NCI-H1048 (cell line): ENCODE measurements around the gene CFAP20DC.
"Not testable (repeated sequence)": the region's sequence is repeated elsewhere in the genome, so short reads cannot be mapped to it uniquely, and the experiment has no call there.

ENCODE experiments used
- DNase-seq: peaks from one replicate; lab custom pipeline; 2025; lab: John Stamatoyannopoulos, UW

Gene CFAP20DC

DNA sequence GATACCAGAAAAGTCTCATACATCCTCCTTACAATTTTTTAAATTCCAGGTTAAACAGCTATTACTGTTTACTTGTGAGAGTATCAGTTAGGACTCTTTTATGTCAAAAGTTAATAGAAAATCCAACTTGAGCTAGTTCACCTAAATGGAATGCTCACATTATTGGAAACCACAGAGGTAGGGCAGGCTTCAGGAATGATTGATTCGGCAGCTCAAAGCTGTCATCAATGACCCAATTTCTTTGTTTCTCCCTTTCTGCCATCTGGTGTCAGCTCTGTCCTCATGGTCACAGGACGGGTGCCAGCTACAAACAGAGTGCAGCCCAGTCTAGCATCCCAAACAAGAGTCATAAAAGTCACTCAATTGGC lies 32.2 kb downstream of the CFAP20DC start:
- no peak for DNase-seq

DNA sequence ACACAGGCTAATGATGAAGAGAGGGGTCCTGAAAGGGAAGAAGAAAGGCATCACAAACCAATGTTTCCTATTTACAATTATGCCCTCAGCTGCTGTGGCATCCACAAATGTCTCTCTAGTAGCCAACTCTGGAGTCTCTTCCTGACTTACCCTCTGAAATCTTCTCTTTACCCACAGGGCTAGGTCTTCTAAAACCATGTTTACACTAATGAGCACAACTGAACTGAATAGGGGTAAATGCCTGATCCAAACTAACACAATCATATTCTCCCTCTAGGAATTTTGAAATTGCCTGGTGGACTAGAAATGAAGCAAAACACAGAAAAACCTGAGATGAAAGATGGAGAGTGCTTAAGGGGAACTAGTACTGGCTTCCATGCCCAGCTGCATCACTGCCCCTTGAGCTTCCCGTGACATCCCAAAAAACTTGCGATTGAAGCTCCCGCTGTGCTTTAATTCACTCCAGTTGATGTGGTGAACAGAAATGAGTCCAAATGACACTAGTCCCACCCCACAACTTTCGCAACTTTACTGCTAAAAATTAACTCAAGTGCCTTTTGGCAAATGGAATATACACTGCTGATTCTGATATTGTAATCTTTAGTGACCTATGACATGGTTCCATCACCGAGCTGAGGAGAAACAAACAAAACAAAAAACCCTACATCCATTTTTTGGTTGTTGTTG lies 32.8 kb downstream of the CFAP20DC start:
- DNase-seq: no peak

DNA sequence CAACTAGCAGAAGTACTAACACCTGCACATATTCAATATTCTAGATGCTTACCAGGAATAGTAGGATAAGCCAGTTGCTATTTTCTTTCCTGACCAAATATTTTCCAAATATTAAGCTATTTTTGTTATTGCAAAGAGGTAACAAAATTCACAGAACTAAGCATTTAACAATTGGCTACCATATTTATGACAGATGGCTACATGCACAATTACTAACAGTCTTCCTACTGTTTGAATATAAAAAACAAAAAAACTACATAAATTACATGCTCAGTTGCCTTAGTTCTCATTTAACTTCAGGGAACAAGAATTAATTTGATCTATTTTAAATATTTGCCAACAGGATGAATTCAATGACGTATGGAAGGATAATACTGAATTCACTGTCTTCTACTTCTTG lies 36.2 kb downstream of the CFAP20DC start:
- no peak for DNase-seq

DNA sequence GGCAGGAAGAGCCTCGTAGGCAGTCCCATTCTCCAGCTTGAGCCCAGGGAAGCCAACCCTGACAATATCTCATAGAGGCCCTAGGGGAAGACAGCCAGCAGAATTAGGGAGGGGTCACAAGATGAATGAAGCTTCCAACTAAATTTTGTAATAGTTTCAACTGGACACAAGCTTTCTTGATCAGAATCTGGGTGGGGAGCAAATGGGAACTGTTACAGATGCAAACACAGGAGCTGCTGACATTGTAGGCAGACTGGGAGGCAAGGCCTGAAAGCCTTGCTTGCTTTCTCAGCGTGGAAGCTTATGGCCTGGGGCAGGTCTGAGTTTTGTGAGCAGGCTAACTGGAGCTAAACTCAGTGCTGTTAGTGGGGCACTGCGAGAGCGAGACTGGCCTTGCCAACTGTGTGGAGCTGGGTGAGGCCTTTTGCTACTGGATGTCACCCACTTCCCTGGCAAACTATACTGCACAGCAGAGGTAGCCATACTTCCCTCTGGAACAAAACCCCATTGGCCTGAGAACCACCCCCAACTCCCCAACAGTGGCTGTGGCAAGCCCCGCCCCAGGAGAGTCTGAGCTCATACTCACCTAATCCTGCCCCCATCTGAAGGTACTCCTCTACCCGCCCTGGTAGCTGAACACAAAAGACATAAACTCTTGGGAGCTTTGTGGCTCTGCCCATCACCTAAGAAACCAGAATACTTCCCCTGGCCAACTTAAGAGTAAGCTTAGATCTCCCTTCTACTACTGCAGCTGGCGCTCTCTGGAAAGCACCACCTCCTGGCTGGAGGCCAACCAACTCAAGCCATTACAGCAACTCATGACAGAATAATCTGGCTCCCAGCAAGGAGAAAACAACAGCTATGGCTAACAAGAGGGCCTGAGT lies 42.9 kb downstream of the CFAP20DC start:
- no peak for DNase-seq

DNA sequence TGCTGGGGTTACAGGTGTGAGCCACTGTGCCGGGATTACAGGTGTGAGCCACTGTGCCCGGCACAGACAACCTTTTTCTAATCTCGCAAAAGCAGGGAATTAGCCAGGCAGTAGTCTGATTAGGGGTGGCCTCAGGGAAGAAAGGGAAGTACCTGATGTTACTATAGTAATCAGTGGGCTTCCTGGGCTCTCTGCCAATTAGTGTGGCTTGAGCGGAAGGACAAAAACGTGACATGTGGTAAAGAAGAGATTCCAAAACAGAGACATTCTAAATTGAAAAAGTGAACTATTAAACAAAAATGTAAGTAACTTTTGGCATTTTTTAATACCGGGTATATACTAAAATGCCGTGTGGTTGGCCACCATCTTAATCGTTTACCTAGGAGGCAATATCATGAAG lies 48.1 kb downstream of the CFAP20DC start:
- DNase-seq: no peak

DNA sequence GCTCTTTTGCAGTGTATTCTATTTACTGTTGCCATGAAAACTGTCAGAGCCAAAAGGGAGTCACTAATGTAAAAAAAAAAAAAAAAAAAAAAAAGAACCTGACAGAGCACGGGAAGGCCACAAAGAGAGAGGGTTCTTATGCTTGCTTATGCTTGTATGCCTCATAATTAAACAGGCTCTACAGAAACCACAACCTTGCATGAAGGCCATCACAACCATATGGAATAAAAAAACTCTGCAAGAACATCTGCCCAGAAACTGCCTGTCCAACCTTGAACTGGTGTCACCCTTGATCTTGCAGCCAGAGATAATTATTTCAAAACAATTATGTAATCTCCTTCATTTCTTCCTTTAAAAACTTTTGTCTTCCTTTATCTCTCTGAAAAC lies 50.1 kb downstream of the CFAP20DC start:
- DNase-seq: no peak

DNA sequence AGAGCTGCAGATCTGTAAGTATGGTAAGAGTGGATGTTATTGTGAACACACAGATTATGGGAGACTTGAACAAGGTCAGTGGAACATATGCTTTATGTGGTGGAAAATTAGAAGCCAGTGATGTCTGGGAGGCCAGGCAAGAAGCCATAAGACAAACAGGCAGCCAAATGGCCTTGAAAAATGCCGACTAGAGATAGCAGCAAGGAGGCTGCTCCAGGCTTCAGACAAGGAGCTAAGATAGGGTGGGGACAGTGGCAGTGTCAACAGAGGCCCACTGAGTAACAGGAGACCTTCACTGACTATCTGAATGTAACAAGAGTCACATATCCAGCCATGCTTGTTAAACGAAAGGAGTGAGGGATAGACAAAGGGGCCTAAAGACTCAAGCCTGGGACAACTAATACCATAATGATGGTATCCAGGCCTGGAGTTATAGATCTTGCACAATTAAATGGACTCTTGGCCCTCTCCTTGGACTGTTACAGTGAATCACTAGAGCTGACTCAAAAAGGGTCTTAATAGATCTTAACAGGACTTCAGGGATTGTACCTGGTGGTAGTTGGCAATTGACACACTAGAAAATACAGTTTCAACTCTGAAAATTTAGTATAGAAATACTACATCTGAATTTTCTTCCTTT lies 50.6 kb downstream of the CFAP20DC start:
- no peak for DNase-seq

DNA sequence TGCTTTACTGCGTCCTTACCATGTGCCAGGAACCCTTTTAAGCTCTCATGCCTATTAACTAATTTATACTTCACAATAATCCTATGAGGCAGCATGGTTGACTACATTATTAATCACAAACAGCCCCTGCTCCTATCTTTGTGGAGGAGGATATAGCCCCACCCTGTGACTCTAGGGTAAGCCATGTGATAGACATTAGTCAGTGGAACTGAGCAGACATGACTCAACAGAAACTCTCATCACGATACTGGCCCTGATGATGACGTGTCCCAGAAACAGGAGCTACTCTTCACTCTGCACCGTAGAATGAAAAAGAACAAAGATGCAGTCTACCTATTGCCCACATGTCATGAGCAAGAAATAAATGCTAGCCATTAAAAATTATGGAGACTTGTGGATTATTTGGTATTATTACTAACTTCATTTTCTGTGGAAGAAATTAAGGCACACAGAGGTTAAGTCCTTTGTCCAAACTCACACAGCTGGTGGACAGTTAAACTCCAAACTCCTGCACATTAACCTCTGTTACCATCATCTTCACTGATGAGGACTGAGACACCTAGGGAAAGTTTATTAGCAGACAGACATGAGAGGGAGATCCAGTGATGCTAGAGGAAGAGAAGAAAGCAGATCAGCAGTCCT lies 51.2 kb downstream of the CFAP20DC start:
- DNase-seq: no peak

DNA sequence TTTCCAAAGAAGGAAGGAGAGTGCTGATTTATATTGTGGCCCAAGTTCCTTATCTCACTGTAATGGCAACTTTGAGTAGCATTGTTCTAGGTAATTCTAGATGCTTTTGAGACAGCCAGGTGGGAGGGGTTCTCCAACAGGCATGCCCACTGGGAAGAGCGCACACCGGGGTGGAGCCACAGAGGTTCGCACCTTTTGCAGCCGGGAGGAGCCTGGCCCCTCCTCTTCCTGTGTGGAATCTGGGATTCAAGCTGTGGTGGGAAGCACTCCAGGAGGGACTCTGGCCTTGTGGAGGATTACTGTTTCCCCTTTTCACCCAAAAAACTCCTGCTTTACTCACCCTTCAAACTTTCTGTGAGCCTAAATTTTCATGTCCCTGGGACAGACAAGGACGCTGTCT lies 53.1 kb downstream of the CFAP20DC start:
- no peak for DNase-seq

DNA sequence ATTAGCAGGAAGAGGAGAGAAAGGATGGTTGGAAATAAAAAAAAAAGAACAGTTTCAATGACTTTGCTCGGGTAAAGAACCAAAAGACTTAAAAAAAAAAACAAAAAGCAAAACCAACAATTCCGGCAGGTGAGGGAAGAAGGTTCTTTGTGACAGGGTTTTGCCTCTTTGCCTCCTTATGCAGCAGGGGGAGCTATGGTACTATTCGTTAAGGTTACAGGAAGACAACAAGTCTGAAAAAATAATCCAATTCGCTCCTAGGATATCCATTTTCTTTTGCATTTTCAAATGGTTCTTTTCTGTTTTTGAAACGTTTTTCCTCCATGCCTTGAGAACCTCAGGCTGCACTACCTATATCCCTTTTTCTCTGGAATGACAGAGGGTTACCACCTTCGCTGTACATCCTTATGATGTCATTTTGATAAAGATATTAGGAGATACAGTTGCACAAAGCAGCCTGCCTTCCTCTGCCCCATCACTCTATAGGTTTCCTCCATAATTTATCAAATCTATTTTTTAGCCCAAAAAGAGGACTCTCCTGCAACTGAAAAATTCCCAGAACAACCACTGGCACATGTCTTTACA lies 55.0 kb downstream of the CFAP20DC start:
- peak; percentile 40 for DNase-seq

DNA sequence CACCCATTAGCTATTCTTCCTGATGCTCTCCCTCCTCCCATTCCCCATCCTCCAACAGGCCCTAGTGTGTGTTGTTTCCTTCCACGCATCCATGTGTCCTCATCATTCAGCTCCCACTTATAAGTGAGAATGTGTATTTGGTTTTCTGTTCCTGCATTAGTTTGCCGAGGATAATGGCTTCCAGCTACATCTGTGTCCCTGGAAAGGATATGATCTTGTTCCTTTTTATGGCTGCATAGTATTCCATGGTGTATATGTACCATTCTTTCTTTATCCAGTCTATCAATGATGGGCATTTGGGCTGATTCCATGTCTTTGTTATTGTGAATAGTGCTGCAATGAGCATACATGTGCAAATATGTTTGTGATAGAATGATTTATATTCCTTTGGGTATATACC lies 56.3 kb downstream of the CFAP20DC start:
- DNase-seq: no peak

DNA sequence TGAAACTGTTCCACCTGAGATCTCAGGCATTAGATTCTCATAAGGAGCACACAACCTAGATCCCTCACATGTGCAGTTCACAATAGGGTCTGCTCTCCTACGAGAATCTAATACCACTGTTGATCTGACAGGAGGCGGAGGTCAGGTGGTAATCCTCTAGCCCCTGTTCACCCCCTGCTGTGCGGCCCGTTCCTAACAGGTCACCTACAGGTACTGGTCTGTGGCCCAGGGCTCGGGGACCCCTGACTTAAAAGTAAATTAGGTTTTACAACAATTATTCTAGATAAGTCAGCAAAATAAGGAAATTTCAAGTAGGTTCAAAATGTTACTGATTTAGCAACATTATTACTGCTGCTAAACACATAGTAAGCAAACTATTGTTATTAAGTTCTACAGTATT lies 58.2 kb downstream of the CFAP20DC start:
- no peak for DNase-seq

DNA sequence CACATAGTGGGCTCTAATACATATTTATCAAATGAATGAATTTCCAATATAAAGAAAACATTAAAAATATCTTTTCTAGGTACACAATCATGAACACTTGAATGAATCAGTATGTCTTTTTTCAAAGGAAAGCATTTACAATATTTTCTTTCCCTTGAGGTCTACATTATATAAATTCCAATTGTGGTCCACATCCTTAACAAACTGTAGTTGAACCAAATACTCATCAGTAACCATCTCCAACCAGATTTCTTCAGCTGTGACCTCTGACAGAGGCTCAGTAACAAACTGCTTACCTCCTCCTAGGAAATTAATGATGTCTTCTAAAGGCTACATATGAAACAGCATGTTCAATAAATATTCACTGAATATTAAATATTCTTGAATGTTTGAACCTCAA lies 58.8 kb downstream of the CFAP20DC start:
- no peak for DNase-seq

DNA sequence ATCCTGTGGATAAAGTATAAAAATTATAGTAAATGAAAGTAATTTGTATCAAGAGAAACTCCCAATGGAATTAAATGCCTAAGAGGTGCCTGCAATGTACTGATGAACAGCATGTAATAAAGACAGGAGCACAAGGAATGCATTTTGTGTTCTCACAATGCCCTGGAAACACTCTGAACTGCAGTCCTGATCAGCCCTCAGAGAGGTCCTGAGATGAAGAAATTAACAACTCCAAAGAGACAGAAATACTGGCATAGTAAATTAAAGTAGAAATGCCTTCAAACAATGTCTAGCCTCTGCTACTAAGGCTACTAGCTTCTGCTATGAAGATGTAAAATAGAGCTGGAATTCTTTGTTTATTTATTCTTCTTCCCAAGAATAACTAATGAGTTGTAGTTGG lies 59.9 kb downstream of the CFAP20DC start:
- DNase-seq: no peak

DNA sequence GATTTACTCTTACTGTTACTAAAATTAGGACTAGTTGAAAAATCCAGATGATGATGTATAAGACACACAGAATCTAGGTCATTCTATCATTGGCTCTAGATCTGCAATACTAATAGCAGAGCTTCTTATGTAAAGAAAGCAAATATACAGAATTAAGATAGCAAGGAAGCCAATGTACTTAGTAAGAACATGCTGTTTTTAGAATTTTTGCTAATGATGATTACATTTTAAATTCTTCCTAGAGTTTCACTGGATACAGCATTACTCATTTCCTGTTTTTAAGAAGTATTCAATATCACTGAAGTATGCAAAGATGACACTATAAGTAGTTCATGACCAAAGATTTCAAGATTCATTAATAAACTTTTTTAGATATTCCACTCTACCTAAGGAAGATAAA lies 60.7 kb downstream of the CFAP20DC start:
- DNase-seq: no peak

DNA sequence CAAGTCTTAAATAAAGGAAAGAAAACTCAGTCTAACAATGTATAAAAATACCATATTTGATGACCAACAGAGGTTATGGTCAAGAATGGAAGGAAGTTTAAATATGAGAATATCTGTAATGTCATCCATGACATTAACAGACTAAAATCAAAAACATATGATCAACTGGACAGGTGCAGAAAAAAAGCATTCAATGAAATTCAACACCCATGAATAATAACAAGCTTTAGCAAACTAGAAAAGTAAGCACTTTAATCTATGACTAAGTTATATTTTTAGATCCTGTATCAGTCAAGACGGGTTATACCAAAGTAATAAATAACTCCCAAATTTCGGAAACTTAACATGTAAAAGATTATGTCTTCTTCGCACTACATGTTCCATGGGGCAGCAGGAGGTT lies 61.8 kb downstream of the CFAP20DC start:
- DNase-seq: no peak

DNA sequence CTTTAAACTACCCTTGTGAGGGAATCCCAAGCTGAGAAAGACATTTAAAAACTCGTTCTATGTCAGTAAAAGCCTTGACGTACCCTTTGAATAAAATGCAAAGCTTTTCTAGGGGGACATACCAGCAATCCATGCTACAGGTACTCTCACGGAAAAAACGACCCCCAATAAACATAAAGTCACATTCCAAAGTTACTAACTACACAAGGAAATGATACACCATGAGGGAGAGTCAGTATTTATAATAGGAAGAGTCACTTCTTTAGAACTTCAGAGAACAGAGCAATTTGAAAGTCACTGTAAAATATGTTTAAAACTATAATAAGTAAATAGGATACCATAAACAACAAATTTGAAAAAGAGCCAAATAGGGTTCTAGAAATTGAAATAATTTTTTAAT lies 63.2 kb downstream of the CFAP20DC start:
- no peak for DNase-seq

DNA sequence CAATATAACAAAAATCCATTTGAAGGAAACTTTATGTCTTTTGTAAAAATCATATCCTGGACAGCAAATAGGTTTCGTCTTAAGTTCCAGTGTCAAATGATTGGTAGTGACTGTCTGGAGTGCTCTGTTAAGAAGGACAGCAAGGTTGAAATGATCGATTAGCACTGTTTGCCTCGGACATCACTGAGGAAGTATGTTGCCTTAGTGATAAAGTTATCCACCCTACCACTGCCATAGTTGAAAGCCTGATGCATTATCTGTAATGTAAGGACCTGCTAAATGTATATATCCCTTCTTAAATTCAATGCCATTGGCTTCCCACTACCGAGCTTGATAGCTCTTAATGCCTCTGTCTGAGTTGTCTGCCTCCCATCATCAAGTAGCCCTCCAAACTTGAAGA lies 70.0 kb downstream of the CFAP20DC start:
- DNase-seq: no peak

DNA sequence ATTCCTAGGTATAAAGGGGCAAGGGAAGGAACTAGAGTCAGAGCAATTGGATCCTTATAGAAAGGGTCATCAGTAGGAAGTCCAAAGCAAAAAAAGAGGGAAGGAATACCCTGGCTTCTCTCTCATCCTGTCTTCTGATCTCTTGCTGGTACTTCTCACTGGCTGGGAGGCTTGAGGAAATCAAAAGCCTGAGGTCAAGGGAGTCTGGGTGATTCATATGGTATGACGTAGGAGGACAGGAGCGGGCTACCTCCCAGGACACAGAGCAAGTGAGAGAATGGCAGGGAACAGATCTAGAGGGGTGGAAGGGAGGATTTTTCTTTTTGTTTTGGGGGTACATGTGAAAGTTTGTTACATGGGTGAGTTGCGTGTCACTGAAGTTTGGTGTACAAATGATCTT lies 76.0 kb downstream of the CFAP20DC start:
- DNase-seq: no peak

DNA sequence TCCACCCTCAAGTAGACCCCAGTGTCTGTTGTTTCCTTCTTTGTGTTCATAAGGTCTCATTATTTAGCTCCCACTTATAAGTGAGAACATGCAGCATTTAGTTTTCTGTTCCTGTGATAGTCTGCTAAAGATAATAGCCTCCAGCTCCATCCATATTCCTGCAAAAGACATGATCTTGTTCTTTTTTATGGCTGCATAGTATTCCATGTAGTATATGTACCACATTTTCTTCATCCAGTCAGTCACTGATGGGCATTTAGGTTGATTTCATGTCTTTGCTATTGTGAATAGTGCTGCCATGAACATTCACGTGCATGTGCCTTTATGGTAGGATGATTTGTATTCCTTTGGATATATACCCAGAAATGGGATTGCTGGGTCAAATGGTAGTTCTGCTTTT lies 82.0 kb downstream of the CFAP20DC start:
- DNase-seq: not testable (repeated sequence)

DNA sequence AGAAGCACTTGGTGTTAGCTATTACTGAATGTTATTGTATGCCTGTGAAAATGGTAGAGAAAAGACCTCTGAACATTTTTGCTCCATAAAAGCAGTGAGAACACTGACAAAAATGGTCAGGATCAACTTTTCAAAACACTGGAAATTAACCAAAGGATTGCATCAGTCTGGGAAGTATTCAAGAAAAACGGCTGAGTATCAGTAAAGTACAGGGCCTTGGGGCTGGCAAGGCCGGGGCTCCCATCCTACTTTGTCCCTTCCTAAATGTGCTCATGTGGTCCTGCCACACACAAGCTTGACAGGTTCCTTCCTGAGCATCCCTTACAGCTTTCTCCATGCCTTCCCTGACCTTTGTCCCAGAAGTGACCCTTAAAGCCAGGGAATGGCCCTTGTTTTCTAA lies 84.0 kb downstream of the CFAP20DC start:
- no peak for DNase-seq

DNA sequence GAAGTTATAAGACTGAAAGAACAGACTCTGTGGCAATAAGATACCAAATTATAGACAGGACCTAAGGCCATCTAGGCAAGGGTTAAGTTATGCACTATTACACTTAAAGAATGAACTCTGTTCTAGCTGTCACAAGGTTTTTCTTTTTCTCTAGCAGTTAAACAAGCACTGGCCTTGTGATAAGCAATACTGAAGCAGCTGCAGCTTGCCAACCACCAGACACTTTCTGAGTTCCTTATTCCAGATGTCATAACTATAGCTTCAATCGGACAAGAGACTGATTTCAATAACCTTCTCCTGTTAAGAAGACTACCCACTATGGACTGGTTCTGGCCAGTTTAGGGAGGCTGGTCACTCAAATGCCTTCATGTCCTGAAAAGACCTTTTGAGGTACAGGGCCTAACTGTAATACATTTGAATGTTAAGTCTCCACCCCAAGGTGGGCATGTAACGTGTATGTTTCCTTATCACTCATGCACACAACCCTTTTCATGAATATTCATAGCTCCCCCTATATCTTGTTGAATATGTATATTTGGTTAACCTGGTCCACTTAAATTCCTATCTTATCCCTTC lies 85.8 kb downstream of the CFAP20DC start:
- no peak for DNase-seq
